ENCODE measurements around the gene SLIT3. TPM values are rescaled to one million over a fixed set of nuclear protein-coding genes. Genes with fewer than 3 reads are reported as not detected.

SLIT3 gene
- total RNA-seq, 1 experiment from 2014 or later: 0.44 TPM

GRCh38 chr5:169013846-169014245 is 287.1 kb downstream of the SLIT3 start:
- Histone ChIP-seq H3K79me2 (ENCODE audit: low read length) (no peaks in the 10 kb centered on the region), H3K9me3 (ENCODE audit: low read length) (no peaks in the 10 kb centered on the region), H3K9me2 (replicated peaks; ENCODE audit: low read length) (no peaks in the 10 kb centered on the region), H3F3A (ENCODE audit: low read length, unreplicated experiment) (no peaks in the 10 kb centered on the region), H3K4me2 (ENCODE audit: low read length) (peak overlapping the region; percentile 7; the same call in 1 of the 2 replicates), H3K36me3 (ENCODE audit: low read depth, low read length) (no peaks in the 10 kb centered on the region), H3K4me1 (ENCODE audit: insufficient read depth, low read length) (peaks cover 21% of the 10 kb centered on the region), H3K27ac (ENCODE audit: low read length) (peak overlapping the region; percentile 36), H3K4me3 (ENCODE audit: low read length) (no peak overlapping the region), H2AFZ (ENCODE audit: low read length) (no peak overlapping the region), H3K9ac (ENCODE audit: low read length) (no peak overlapping the region), H4K20me1 (ENCODE audit: low read length) (no peaks in the 10 kb centered on the region), H3K27me3 (ENCODE audit: low read length) (peaks cover 14% of the 10 kb centered on the region; the same call in 1 of the 2 replicates)
- ChIA-PET POLR2A (ENCODE audit: unreplicated experiment) (no interaction called here), CTCF (no interaction called here)
- peak; percentile 51 for DNase-seq
- peak; percentile 73 for ATAC-seq
- BruUV-seq (replicated peaks): no TSS peak
- TF ChIP-seq, protein P1, sequence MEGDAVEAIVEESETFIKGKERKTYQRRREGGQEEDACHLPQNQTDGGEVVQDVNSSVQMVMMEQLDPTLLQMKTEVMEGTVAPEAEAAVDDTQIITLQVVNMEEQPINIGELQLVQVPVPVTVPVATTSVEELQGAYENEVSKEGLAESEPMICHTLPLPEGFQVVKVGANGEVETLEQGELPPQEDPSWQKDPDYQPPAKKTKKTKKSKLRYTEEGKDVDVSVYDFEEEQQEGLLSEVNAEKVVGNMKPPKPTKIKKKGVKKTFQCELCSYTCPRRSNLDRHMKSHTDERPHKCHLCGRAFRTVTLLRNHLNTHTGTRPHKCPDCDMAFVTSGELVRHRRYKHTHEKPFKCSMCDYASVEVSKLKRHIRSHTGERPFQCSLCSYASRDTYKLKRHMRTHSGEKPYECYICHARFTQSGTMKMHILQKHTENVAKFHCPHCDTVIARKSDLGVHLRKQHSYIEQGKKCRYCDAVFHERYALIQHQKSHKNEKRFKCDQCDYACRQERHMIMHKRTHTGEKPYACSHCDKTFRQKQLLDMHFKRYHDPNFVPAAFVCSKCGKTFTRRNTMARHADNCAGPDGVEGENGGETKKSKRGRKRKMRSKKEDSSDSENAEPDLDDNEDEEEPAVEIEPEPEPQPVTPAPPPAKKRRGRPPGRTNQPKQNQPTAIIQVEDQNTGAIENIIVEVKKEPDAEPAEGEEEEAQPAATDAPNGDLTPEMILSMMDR (conservative IDR thresholded peaks at IDR 0.05; ENCODE audit: low read depth, low read length): no peak
- TF ChIP-seq EZH2phosphoT487 (IDR thresholded peaks at IDR 0.05; ENCODE audit: borderline replicate concordance, low read length) (no peak), EZH2 (IDR thresholded peaks at IDR 0.05; ENCODE audit: low read length, unreplicated experiment) (no peak)
- intact Hi-C loops (cut with micrococcal nuclease): no loop called here

DNA sequence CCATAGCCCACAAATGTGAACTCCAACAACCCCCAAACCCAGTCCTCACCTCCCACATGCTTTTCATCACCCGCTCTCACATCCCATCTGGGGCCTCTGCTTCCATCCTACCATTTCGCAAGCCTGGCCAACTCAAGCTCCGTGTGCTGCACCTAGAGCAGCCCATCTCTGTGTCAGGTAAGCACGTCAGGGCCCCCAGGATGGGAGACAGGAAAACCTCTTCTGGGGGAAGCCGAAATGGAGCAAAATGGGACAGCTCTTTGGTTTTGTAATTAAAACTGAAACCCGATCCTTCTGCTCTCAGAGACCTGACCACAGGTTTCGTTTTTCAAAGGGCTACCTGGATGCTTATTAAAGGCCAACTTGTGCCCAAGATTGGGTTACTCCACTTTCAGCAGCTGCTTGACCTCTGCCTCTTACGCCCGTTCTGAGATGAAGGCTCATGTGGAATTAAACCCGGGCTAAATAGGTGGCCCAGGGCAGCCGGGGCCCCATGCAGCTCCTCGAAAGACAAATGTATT is 287.7 kb downstream of the SLIT3 start:
- intact Hi-C loops (cut with micrococcal nuclease): no loop called here
- no peaks in the 10 kb centered on the region for H3F3A ChIP-seq (ENCODE audit: low read length, unreplicated experiment)

GRCh38 chr5:169012450-169012849 is 288.5 kb downstream of the SLIT3 start:
- POLR2A ChIA-PET (ENCODE audit: unreplicated experiment): interaction anchor here (0.7 kb wide), 1 partner anchor 34 kb away, joined by 4 read pairs; no protein-coding TSS in a partner anchor
- DNase-seq (no peak), ATAC-seq (no peak)
- H4K20me1 ChIP-seq (ENCODE audit: low read length): no peaks in the 10 kb centered on the region
- CTCF ChIA-PET: no interaction called here
- no peak overlapping the region for H3K4me2 ChIP-seq (ENCODE audit: low read length)
- TF ChIP-seq, protein P1 (conservative IDR thresholded peaks at IDR 0.05; ENCODE audit: low read depth, low read length): no peak
- TF ChIP-seq EZH2 (IDR thresholded peaks at IDR 0.05; ENCODE audit: low read length, unreplicated experiment) (no peak), EZH2phosphoT487 (IDR thresholded peaks at IDR 0.05; ENCODE audit: borderline replicate concordance, low read length) (no peak)
- no TSS peak for BruUV-seq (replicated peaks)
- no peaks in the 10 kb centered on the region for H3K36me3 ChIP-seq (ENCODE audit: low read depth, low read length)
- no peaks in the 10 kb centered on the region for H3F3A ChIP-seq (ENCODE audit: low read length, unreplicated experiment)
- no peak overlapping the region for H3K27ac ChIP-seq (ENCODE audit: low read length)
- H2AFZ ChIP-seq (ENCODE audit: low read length): no peak overlapping the region
- intact Hi-C loops (cut with micrococcal nuclease): no loop called here
- H3K79me2 ChIP-seq (ENCODE audit: low read length): no peaks in the 10 kb centered on the region
- H3K4me3 ChIP-seq (ENCODE audit: low read length): no peak overlapping the region
- no peak overlapping the region for H3K9ac ChIP-seq (ENCODE audit: low read length)
- H3K4me1 ChIP-seq (ENCODE audit: insufficient read depth, low read length): peaks cover 35% of the 10 kb centered on the region
- no peaks in the 10 kb centered on the region for H3K9me3 ChIP-seq (ENCODE audit: low read length)
- H3K27me3 ChIP-seq (ENCODE audit: low read length): peaks cover 7% of the 10 kb centered on the region; the same call in 1 of the 2 replicates
- no peaks in the 10 kb centered on the region for H3K9me2 ChIP-seq (replicated peaks; ENCODE audit: low read length)

More for the DNA sequence above, 287.7 kb downstream of the SLIT3 start:
- no peaks in the 10 kb centered on the region for H3K9me3 ChIP-seq (ENCODE audit: low read length)
- H3K36me3 ChIP-seq (ENCODE audit: low read depth, low read length): no peaks in the 10 kb centered on the region
- POLR2A ChIA-PET (ENCODE audit: unreplicated experiment): no interaction called here
- ATAC-seq: no peak
- H3K9me2 ChIP-seq (replicated peaks; ENCODE audit: low read length): no peaks in the 10 kb centered on the region
- peak overlapping the region; percentile 7 for H3K4me2 ChIP-seq (ENCODE audit: low read length)
- no peak for DNase-seq
- H3K27ac ChIP-seq (ENCODE audit: low read length): peak overlapping the region; percentile 36
- TF ChIP-seq, protein P1 (conservative IDR thresholded peaks at IDR 0.05; ENCODE audit: low read depth, low read length): no peak
- TF ChIP-seq EZH2phosphoT487 (IDR thresholded peaks at IDR 0.05; ENCODE audit: borderline replicate concordance, low read length) (no peak), EZH2 (IDR thresholded peaks at IDR 0.05; ENCODE audit: low read length, unreplicated experiment) (no peak)
- peaks cover 8% of the 10 kb centered on the region; the same call in 1 of the 2 replicates for H3K27me3 ChIP-seq (ENCODE audit: low read length)
- H3K9ac ChIP-seq (ENCODE audit: low read length): no peak overlapping the region
- CTCF ChIA-PET: no interaction called here
- H3K79me2 ChIP-seq (ENCODE audit: low read length): no peaks in the 10 kb centered on the region
- H4K20me1 ChIP-seq (ENCODE audit: low read length): no peaks in the 10 kb centered on the region
- no peak overlapping the region for H2AFZ ChIP-seq (ENCODE audit: low read length)
- BruUV-seq (replicated peaks): no TSS peak
- no peak overlapping the region for H3K4me3 ChIP-seq (ENCODE audit: low read length)
- H3K4me1 ChIP-seq (ENCODE audit: insufficient read depth, low read length): peaks cover 27% of the 10 kb centered on the region

All from PC-3 (cell line).